ENCODE results near the gene OPCML.

DNA sequence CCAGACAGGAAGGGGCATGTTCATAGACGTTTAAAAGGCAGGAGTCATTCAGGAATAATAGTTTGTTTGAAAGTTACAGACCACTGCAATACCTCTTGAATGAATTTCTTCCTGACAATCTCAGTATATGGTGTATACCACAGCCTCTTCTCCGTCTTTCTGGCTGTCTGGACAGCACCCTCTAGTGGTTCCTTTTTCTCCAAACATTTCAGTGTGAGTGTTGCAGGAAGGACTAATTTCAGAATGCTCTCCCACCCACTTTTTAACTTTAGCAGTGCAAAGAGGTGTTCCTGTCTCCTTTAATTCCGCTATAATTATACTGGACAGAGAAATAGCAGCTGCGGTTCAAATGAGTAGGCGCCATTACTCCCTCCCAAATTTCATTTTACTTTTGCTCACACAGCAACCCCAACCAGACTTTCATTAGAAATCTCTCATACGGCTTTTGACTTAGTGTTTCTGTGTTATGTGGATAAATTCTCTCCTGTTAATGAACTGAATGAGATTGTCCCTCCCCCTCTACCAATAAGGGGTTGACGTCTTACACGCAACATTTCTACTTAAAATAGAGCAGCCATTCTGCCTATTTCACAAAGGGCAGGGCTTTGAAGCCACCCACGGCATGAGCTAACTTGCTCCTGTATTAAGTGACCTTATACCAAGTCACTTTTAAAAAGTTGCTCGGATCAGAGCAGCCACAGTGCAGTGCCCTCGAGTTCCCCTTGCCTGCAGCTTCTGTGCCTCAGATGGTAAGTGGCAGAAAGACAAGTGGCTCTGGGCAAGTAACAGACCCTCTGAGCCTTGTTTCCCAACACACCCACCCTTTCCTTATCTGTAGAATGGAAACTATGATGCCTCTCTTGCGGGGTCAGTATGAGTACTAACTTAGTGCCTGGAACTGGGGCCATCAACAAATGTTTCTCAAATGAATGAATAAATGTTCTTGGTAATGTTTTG is 368.6 kb downstream of the OPCML start:
- TF ChIP-seq, protein P1, sequence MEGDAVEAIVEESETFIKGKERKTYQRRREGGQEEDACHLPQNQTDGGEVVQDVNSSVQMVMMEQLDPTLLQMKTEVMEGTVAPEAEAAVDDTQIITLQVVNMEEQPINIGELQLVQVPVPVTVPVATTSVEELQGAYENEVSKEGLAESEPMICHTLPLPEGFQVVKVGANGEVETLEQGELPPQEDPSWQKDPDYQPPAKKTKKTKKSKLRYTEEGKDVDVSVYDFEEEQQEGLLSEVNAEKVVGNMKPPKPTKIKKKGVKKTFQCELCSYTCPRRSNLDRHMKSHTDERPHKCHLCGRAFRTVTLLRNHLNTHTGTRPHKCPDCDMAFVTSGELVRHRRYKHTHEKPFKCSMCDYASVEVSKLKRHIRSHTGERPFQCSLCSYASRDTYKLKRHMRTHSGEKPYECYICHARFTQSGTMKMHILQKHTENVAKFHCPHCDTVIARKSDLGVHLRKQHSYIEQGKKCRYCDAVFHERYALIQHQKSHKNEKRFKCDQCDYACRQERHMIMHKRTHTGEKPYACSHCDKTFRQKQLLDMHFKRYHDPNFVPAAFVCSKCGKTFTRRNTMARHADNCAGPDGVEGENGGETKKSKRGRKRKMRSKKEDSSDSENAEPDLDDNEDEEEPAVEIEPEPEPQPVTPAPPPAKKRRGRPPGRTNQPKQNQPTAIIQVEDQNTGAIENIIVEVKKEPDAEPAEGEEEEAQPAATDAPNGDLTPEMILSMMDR (conservative IDR thresholded peaks at IDR 0.05 in 1 of 2, IDR thresholded peaks at IDR 0.05 in 1 of 2; ENCODE audit: low read depth in 1 of 2, low read length in 2 of 2) = peak; percentile 59 to 66
- TF ChIP-seq EZH2 (IDR thresholded peaks at IDR 0.05; ENCODE audit: low read length, missing control alignments) = no peak
